ENCODE data around the gene ARHGEF39.

The ARHGEF39 gene, protein sequence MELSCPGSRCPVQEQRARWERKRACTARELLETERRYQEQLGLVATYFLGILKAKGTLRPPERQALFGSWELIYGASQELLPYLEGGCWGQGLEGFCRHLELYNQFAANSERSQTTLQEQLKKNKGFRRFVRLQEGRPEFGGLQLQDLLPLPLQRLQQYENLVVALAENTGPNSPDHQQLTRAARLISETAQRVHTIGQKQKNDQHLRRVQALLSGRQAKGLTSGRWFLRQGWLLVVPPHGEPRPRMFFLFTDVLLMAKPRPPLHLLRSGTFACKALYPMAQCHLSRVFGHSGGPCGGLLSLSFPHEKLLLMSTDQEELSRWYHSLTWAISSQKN

DNA sequence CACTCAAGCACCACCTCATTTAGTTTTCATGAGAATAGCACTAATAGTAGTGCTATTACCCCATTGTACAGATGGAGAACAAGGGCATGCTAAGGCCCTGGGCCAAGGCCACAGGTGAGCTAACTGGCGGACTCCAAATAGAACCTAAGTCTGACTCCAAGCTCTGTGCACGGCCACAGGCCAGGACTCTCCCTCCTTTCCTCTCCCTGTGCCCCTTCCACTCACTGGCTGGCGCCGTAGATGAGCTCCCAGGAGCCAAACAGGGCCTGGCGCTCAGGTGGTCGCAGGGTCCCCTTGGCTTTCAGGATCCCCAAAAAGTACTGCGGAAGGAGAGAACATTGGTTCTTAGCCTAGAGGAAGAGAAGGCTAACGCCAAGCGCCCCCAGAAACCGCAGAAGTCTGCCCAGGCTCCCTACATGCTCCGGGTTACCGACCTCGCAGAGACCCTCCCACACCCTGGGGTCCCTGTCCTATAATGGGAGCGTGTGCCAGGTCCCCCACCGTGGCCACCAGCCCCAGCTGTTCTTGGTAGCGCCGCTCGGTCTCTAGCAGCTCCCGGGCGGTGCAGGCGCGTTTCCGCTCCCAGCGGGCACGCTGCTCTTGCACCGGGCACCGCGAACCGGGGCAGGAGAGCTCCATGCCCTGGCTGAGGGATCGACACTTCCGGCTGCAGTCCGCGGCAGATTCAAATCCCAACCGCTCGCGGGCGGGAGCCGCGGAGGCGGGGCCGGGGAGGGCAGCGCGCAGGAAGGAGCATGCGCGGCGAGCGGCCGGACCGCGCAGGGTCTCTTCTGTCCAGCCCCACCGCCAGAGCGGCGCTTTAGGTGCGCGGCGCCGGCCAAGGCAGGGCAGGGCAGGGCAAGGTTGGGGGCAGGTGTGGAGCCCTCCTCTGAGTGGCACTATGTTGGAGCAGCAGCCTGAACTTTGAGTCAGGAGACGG lies at the start of gene ARHGEF39:
TSS of gene ARHGEF39 (minus strand) at position 665 of the 940 bp plus-strand sequence. CDS start at position 639, 26 bp downstream.
- DNase-seq (ENCODE audit: low read depth): no peak

DNA sequence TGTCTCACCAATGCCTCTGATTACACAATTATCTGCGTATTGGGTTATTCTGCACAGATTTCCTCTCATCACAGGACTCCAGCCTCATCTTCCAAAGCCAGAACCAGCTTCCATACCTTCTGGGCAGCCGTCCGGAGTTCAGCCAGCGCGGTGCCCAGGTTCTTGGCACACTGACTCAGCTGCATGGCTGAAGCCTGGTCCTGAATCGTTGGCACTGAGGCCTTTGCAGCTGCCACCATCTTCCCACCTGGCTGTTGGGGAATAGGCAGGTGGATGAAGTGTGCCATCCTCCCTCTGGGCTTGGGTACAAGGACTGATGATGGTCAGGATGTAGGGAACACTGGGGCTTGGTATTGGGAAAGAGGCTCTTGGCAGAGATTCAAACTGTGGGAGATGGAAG lies 49.1 kb upstream of the ARHGEF39 start:
- no peak for DNase-seq (ENCODE audit: low read depth)

DNA sequence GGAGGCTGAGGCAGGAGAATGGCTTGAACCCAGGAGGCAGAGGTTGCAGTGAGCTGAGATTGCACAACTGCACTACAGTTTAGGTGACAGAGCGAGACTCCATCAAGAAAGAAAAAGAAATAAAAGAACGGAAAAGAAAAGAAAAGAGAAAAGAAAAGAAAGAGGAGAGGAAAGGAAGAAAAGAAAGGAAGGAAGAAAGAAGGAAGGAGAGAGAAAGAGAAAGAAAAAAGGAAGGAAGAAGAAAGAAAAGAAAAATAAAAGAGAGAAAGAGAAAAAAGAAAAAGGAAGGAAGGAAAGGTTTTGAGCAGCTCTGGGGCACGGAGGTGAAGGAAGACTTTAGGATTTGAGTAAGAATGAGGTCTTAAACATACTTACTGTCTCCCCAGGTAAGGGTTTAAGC lies 48.6 kb upstream of the ARHGEF39 start:
- no peak for DNase-seq (ENCODE audit: low read depth)

DNA sequence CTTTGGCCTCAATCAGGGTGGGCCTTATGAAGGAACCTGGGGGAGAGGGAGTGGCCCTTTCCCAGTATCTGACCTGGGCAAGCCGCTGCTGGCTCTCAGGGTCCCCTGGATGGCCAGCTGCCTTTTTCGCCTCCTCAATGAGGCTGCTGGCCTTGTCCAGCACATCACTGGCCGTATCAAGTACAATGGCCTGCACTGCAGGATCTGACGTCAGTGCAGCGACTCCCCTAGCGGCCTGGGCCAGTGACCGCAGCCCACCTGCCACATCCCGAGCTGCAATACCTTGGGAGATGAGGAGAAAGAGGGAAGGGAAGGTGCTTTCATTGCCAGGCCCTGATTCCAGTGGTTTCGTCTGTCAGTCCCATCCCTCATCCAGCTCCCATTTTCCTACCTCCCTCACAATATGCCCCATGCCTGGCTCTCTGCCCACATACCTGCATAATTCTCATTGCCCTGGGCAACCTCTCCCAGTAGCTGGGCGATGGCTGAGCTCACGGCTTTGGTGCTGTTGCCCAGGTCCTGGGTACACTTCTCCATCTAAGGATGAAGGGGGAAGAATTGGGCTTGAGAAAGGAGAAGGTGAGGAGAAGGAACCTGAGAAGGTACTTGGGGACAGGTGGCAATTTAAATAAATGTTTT lies 47.9 kb upstream of the ARHGEF39 start:
- no peak for DNase-seq (ENCODE audit: low read depth)

DNA sequence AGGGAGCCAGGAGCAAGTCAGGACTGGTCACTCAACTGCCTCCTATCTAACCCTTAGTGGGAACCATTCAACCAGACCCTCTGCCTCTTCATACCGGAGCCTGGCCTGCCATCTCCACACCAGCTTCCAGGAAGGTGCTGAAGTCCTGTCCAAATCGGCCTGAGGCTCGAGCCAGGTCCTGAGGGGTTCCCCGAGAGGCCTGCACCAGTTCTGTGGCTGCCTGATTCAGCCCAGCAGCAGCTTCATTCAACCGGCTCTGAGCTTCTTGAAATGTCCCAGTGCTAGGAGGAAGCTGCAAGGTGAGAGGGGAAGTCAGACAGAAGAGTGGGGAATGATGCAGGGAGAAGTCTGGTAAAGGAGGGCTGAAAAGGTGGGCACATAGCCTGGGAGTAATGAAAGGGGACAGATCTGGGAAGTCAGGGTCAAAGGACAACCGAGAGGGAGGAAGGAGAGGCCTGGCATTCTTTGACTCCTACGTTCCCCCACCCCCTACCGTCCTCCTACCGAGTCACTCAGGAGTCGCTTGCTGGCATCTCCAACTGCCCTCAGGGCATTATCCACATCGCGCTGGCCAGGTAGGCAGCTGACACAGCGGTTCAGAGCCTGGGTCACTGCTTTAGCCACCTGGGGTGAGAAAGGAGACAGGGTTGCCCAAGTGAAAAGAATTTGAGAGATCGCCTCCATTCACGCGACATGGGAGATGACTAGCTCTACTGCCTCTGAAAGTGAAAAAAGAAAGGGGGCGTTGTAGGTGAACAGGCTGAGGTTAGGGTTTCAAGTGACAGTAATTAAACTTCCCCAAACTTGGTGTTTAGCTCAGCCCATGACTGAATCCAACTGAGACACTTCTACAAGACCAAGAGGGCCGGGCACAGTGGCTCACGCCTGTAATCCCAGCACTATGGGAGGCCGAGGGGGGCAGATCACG lies 46.8 kb upstream of the ARHGEF39 start:
- no peak for DNase-seq (ENCODE audit: low read depth)

DNA sequence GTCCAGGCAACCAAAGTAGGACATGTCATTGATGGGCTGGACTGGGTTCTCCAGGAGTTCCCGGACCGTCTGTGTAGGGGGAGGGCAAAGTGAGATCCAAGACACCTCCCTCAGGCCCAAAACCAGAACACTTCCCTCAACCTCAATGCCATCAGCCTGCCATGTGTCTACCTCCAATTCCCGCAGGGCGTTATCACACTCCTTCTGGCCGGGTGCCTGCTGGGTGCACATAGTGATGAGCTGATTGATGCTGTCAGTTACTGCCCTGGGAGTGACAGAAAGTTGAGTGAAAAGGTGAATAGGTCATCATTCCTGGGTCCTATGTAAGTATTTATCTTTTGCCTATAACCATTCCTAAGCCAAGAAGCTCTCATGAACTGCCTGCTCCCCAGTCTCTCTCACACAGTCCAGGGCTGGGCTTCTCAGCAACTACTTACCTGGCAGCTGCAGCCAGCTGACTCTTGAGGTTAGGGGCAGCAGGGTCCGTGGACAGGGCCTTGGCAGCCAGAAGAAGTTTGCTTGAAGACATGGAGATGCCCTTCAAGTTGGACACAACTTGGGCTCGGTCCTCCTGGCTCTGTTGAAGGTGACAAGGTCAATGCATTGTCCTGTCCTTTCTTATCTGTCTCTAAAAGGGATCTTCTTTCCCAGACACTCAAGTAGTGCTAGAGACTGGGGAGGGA lies 46.0 kb upstream of the ARHGEF39 start:
- DNase-seq (ENCODE audit: low read depth): no peak

DNA sequence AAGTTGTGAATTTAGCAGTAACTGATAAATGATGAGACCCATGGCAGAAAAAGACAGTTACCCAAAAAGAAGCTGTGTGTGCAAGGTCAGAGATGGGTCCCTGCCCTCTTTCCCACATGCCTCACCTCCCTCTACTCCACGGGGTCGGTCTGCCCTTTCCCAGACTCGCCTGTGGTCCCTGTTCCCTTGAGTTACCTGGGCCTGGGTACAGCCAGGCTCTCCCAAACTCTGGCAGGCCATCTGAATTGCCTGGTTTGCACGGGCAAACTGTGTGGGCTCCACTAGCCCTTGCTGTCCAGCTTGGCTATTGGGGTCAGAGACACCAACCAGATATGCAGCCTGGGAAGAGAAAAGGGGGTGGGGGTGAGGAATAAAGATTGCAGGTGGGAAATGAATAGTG lies 43.2 kb upstream of the ARHGEF39 start:
- no peak for DNase-seq (ENCODE audit: low read depth)

DNA sequence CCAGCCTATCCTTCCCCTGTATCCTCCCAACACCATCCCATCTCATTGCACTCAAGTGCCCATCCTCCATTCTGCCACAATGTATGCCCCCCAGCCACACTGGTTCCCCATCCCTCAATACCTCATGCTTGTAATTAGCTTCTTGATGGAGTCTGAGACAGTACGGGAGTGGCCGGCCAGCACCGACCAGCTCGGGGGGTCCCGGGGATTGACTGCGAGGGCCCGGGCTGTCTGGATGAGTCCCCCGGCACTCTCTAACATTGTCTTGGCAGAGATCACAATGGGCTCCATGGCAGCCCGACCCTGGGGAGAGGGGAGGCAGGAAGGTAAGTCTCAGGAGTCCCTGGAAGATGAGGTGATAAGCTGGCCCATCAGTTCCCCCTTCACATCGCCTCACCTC lies 42.0 kb upstream of the ARHGEF39 start:
- no peak for DNase-seq (ENCODE audit: low read depth)

DNA sequence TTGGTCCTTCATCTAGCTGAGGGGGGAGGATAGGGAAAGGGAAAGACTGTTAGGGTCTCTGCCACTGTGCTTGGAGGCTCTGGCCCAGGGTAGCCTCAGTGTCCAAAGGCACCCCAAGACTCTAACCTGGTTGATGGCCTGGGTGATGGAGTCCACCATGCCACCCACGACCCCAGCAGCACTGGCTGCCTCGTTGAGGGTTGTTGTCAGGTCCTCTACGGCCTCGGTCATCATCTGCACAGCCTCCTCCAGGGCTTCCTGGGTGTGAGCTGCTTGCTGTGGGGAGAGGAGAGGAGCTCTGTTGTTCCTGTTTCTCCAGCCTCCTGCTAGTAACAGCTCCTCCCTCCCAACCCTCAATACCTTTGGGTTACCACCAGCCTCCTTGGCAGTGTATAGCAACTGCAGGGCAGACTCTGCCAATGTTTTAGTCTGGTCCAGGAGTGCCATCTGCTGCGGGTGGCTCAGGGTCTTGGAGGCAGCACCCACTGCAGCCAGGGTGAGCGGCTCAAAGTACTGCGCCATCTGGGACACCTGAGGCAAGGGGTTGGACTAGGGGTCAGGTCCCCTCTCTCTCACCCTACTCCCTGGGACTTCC lies 40.9 kb upstream of the ARHGEF39 start:
- DNase-seq (ENCODE audit: low read depth): no peak

DNA sequence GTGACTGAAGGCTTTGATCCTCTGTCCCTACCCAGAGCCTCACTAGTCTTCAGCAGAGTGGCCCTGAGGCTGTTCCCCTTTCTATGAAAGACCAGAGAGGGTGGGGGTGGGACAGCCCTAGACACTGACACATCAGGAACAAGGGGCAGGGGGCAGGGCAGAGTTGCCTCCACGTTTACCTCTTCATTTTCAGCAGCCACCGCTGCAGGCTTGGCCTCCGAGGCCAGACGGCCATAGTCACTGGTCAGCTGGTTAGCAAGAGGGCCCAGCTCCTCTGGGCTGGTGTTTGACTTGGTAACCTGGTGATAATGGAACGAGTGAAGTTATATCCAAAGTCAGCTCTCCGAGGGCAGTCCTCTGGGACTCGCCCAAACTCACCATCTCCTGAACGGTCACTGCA lies 40.4 kb upstream of the ARHGEF39 start:
- DNase-seq (ENCODE audit: low read depth): no peak

DNA sequence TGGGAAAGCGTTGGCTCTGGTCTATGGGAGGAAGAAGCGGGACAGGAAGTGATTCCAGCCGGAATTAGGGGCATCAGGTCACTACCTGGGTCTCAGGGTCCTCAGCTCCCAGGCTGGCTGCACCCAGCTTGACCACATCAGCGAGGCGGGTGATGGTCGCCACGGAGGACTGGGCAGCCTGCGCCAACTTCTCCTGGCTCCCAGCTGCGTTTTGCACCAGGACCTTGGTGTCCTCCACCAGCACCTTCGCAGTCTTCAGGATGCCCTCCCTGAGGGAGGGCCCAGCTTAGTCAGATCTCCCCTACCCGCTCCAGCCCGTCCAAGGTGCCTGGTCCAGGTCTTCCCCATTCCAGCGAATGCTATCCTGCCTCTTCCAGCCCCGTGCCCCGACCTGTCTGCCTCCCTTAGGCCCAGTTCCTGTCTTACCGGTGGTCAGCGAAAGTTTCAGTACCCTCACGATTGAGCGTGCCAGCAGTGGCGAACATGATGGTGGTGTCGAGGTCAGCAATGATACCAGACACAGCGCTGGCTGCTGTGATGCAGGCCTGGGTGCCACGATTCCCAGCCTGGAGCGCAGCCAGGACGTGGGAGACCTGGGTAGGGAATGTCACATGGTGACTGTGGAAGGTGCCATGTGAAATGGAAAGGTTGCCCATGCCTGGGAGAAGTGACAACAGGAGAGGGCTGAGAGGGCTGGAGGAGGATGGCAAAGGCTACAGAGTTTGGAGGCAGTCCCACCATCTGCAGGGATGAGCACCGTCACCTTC lies 39.1 kb upstream of the ARHGEF39 start:
- no peak for DNase-seq (ENCODE audit: low read depth)

DNA sequence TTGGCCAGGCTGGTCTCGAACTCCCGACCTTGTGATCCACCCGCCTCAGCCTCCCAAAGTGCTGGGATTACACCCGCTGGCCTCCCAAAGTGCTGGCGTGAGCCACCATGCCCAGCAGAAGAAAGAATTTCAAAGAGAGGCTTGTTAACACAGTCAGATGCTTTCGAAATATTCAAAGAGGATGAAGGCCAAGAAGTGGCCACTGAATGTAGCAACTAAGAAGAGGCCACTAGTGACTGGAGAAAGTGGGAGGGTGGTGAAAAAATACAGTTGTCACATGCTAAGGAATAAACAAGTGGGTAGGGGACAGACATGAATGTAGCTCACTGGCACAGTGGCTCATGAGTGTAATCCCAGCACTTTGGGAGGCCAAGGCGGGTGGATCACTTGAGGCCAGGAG lies 37.7 kb upstream of the ARHGEF39 start:
- DNase-seq (ENCODE audit: low read depth): no peak

DNA sequence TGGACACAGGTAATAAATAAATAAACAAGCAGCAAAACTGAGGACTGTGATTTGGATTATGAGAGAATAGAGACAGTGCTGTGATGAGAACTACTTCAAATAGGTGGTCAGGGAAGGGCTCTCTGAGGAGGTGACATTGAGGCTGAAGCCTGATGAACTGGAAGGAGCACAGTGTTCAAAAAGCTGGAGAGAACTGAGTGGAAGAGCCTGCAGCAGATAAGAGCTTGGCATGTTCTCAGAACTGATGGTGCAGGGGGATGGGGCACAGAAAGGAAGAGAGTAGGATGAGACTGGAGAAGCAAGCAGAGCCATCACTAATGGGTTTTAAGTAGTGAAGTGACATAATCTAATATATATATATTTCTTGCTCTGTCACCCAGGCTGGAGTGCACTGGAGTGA lies 35.9 kb upstream of the ARHGEF39 start:
- no peak for DNase-seq (ENCODE audit: low read depth)

DNA sequence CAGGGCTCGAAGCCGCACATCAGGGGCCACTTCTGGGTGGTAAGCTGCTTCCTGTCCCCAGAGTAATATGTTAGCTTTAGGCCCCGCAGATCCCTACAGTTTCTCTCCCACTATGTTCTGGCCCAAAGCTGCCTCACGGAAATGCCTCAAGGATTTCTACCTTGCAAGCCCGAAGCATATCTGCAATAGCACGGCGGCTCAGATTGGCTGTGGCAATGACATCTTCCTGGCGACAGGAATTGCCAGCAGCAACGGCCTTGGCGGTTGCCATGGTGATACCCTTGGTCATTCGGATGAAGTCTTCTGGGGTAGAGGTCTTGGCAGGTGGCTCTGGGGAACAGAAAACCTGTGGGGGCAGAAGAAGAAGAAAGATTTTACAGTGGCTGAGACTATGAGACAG lies 35.0 kb upstream of the ARHGEF39 start:
- no peak for DNase-seq (ENCODE audit: low read depth)

DNA sequence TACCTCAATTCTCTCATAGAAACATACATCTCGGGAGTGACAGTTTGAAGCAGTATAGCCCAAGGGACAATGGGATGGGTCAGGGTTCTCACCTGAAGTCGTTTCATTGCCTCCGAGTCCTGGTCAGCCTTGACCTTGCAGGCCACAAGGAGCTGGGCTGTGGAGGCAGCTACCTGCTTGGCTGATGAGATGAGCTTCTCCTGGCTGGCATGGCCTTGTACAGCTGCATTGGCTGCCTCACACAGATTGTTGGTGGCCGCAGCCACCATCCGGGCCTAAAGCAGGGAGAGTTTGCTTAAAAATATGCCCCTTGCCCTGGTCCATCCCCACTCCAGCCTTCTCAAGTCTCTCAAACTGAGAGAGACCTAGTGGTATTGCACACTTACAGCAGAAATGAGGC lies 33.2 kb upstream of the ARHGEF39 start:
- DNase-seq (ENCODE audit: low read depth): no peak

DNA sequence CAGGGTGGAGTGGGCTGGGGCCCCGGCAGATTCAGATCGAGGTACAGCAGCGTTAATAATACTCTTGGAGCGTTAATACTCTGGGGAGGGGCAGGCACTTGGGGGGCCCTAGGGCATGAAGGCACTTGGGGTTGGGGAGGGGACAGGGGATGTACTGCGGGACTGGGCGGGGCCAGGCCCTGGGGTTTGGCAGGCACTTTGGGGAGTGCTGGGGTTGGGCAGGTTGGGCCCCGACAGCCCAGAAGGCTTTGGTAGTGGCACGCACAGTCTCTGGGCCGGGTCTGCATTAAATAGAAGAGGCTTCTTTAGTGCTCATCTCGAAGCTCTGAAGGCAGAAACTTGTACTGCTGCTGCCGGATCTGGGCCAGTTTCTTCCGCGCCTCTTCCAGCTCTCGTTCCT lies 32.5 kb upstream of the ARHGEF39 start:
- DNase-seq (ENCODE audit: low read depth): no peak

DNA sequence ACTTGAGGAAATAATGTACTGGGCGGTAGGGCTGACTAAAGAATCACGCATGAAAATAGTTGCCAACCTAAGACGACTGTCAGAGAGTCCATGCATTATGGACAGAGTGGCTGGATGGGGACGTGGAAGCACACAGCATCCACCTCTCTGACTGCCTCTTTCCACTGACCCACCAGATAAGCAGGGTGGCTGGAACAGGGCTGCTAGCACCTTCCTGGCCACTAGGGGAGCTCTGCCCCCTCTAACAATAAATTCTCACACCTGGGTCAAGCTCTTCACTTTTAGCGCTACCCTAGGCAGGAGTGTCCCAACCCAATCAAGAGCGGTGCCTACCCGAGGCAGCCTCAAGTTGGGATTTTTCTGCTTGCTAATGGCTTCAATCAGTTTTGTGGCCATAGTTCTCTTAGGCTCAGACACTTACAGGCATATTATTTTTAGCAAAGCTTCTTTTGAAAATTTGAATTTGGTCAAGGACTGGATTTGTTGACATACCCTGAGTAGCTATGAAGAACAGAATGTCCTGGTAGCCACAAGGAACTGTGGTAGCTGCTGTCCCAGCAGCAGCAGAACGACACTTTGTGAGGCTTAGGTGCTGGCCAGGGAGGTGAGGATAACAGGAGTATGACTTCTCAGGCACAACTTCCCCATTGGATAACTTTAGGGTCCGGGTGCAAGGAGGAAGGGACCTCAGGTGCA lies 31.7 kb upstream of the ARHGEF39 start:
- no peak for DNase-seq (ENCODE audit: low read depth)

DNA sequence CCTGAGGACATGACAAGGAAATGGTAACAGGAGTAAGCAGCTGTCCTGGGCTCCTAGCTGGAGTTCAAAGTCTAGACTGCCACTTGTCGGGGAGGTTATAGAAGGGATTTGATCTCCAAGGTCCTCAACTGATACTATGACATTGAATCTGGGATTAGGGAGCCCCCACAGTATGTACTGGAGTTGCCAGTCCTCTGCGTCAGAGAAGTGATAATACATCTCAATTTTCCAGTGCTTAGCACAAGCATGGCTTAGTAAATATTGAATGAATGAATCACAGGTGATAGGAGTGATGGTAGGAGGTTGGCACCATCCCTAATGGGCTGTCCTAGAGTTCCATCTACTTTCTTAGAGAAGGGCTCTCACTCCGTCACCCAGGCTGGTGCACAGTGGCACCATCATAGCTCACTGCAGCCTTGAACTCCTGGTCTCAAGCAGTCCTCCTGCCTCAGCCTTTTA lies 31.0 kb upstream of the ARHGEF39 start:
- DNase-seq (ENCODE audit: low read depth): no peak

DNA sequence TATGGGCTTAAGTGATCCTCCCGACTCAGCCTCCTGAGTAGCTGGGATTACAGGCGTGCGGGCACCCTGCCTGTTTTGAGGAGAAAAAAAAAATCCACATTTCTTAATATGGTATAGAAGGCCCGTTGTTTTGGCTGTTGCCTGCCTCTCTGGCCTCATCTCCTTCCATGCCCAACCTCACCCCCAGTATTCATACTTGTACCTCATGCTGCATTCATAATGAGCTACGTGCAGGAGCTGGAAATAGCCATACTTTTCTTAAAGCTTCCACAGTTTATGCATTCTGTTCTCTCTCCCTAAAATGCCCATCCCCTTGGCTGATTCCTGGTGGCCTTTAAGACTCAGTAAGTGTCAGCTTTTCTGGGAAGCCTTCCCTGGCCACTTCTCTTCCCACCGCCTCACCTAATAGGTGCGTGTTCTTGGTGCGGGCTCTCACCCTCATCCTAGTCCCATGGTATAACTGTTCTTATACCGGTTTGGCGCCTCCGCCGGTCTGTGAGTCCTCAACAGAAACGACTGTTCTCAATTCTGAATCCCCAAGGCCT lies 26.8 kb upstream of the ARHGEF39 start:
- DNase-seq (ENCODE audit: low read depth): no peak

All from GM04503 (cell line).